NCI-H524 treated with DMSO at 0.1 percent for 48 hours (cell line): Measurements from ENCODE around the gene BRD4.
A peak's percentile ranks its signal among the peaks of the same experiment; 100 is the strongest.
"Not testable (repeated sequence)": the region's sequence is repeated elsewhere in the genome, so short reads cannot be mapped to it uniquely, and the experiment has no call there.

Experiments used
- DNase-seq: peaks from one replicate; lab custom pipeline; 2025; lab: John Stamatoyannopoulos, UW

Gene BRD4

GRCh38 chr19:15360015-15360414, 27.7 kb upstream of the BRD4 start:
- not testable (repeated sequence) for DNase-seq

- no peak for DNase-seq
Measured at GRCh38 chr19:15358918-15359317, 26.6 kb upstream of the BRD4 start.

- DNase-seq = no peak
Measured at GRCh38 chr19:15357906-15358305, 25.6 kb upstream of the BRD4 start.

GRCh38 chr19:15354566-15355296, 22.4 kb upstream of the BRD4 start:
- DNase-seq = no peak

GRCh38 chr19:15353908-15354307, 21.6 kb upstream of the BRD4 start:
- no peak for DNase-seq

GRCh38 chr19:15352535-15352934, 20.2 kb upstream of the BRD4 start:
- not testable (repeated sequence) for DNase-seq

- DNase-seq = not testable (repeated sequence)
Measured at GRCh38 chr19:15341328-15341727, 9.0 kb upstream of the BRD4 start.

- no peak for DNase-seq
Measured at GRCh38 chr19:15340086-15340485, 7.7 kb upstream of the BRD4 start.

GRCh38 chr19:15337202-15337601, 4.9 kb upstream of the BRD4 start:
- no peak for DNase-seq

GRCh38 chr19:15335992-15336391, 3.7 kb upstream of the BRD4 start:
- not testable (repeated sequence) for DNase-seq

GRCh38 chr19:15331419-15332310, 674 bp downstream of the BRD4 start:
- no peak for DNase-seq

- no peak for DNase-seq
Measured at GRCh38 chr19:15330801-15331418, 1.4 kb downstream of the BRD4 start.

GRCh38 chr19:15328312-15328711, 4.0 kb downstream of the BRD4 start:
- no peak for DNase-seq

GRCh38 chr19:15324791-15325519, 7.4 kb downstream of the BRD4 start:
- DNase-seq = peak; percentile 61

- no peak for DNase-seq
Measured at GRCh38 chr19:15323496-15324235, 8.7 kb downstream of the BRD4 start.

GRCh38 chr19:15321739-15322138, 10.6 kb downstream of the BRD4 start:
- no peak for DNase-seq

GRCh38 chr19:15320116-15320515, 12.2 kb downstream of the BRD4 start:
- no peak for DNase-seq

- no peak for DNase-seq
Measured at GRCh38 chr19:15318241-15318691, 14.1 kb downstream of the BRD4 start.

GRCh38 chr19:15317392-15318071, 14.8 kb downstream of the BRD4 start:
- DNase-seq = no peak

GRCh38 chr19:15316498-15316897, 15.8 kb downstream of the BRD4 start:
- DNase-seq = no peak

GRCh38 chr19:15315101-15315500, 17.2 kb downstream of the BRD4 start:
- DNase-seq = no peak
